22Rv1 (cell line): ENCODE measurements around the gene VPREB3.

Source experiments
- H3K27ac ChIP-seq: fragments of 450-650 bp; 2 replicates; pipeline ENCODE4 v1.5.1; 2017
- CTCF ChIP-seq: fragments of 450-650 bp; IDR thresholded peaks from 2 replicates; pipeline ENCODE4 v1.5.1; 2017; ENCODE audit warnings: mild to moderate bottlenecking
- ZFX ChIP-seq: fragments of 450-650 bp; IDR thresholded peaks from 2 replicates; pipeline ENCODE4 v1.6.1; 2017; ENCODE audit warnings: antibody characterized with exemption, borderline replicate concordance

The VPREB3 gene

GRCh38 chr22:23709107-23709506, 45.1 kb downstream of the VPREB3 start:
- no peak overlapping the region for H3K27ac ChIP-seq
- TF ChIP-seq CTCF (no peak), ZFX (no peak)

DNA sequence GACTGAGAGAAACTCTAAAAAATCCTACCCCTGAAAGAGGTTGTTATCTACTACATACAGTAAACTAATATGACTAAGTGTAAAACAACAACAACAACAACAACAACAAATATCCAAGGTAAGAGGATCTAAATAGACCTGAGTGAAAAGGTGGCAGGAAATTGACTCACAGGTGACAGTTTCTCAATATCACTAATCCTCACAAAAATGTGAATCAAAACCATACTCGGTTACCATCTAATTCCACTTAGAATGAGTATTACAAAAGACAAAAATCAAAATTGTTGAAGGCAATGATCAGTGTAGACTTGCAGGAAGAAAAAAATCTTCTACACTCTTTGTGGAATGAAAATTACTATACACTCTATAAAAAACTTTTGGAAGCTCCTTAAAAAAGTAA, 46.0 kb downstream of the VPREB3 start:
- no peak for TF ChIP-seq CTCF
- TF ChIP-seq ZFX, result no peak
- no peak overlapping the region for H3K27ac ChIP-seq

- TF ChIP-seq ZFX (no peak), CTCF (no peak)
- H3K27ac ChIP-seq, result no peak overlapping the region
Measured at GRCh38 chr22:23705358-23705757, 48.9 kb downstream of the VPREB3 start.

GRCh38 chr22:23704829-23705228, 49.4 kb downstream of the VPREB3 start:
- no peak for TF ChIP-seq CTCF
- no peak for TF ChIP-seq ZFX
- no peak overlapping the region for H3K27ac ChIP-seq

GRCh38 chr22:23704062-23704461, 50.2 kb downstream of the VPREB3 start:
- no peak for TF ChIP-seq CTCF
- TF ChIP-seq ZFX, result no peak
- H3K27ac ChIP-seq, result no peak overlapping the region
